ENCODE data around the gene PLCB1.

Gene PLCB1

GRCh38 chr20:8357703-8358102 is 225.6 kb downstream of the PLCB1 start:
- Histone ChIP-seq H3K4me3 (no peak overlapping the region), H3K27ac (no peak overlapping the region)
- DNase-seq (ENCODE audit: low spot score), result no peak
- no peak for TF ChIP-seq CTCF (IDR thresholded peaks at IDR 0.05)

- no peak for DNase-seq (ENCODE audit: low spot score)
- no peak for TF ChIP-seq CTCF (IDR thresholded peaks at IDR 0.05)
- Histone ChIP-seq H3K27ac (no peak overlapping the region), H3K4me3 (no peak overlapping the region)
Observed at GRCh38 chr20:8360035-8360434, 228.0 kb downstream of the PLCB1 start.

- H3K27ac ChIP-seq, result no peak overlapping the region
- no peak overlapping the region for H3K4me3 ChIP-seq
- no peak for TF ChIP-seq CTCF (IDR thresholded peaks at IDR 0.05)
- DNase-seq (ENCODE audit: low spot score), result no peak
Observed at GRCh38 chr20:8361006-8361652, 229.1 kb downstream of the PLCB1 start.

GRCh38 chr20:8361779-8362178 is 229.7 kb downstream of the PLCB1 start:
- no peak for TF ChIP-seq CTCF (IDR thresholded peaks at IDR 0.05)
- no peak overlapping the region for H3K4me3 ChIP-seq
- H3K27ac ChIP-seq, result no peak overlapping the region
- DNase-seq (ENCODE audit: low spot score), result no peak

- DNase-seq (ENCODE audit: low spot score), result no peak
- Histone ChIP-seq H3K4me3 (no peak overlapping the region), H3K27ac (no peak overlapping the region)
- TF ChIP-seq CTCF (IDR thresholded peaks at IDR 0.05), result no peak
Observed at GRCh38 chr20:8362457-8362856, 230.4 kb downstream of the PLCB1 start.

GRCh38 chr20:8363970-8364733 is 232.1 kb downstream of the PLCB1 start:
- no peak overlapping the region for H3K4me3 ChIP-seq
- DNase-seq (ENCODE audit: low spot score), result no peak
- no peak for TF ChIP-seq CTCF (IDR thresholded peaks at IDR 0.05)
- H3K27ac ChIP-seq, result no peak overlapping the region

GRCh38 chr20:8364734-8365078 is 232.6 kb downstream of the PLCB1 start:
- no peak for DNase-seq (ENCODE audit: low spot score)
- TF ChIP-seq CTCF (IDR thresholded peaks at IDR 0.05), result no peak
- H3K4me3 ChIP-seq, result no peak overlapping the region
- no peak overlapping the region for H3K27ac ChIP-seq
